Measurements from ENCODE around the gene MELTF.
A peak's percentile ranks its signal among the peaks of the same experiment; 100 is the strongest.

The MELTF gene

GRCh38 chr3:197008436-197009209, 21.0 kb downstream of the MELTF start:
- DNase-seq: no peak

DNA sequence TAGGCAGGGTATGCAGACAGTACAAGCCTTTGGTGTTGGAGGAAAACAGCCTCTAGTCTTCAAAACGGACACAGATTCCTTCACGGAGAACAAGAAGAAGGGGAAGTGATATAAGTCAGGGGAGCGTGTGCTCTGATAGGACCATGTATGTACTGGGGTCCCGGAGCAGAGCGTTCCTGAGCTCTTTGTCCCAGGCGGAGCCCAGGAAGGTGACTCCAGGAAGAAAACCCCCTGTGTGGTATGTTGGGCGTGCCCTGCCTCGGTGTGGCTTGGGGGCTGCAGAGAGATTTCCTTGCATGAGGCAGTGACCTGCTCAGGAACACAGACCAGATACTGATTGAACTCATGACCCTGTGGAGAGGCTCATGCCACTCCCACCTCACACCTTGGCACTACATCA, 21.7 kb downstream of the MELTF start:
- DNase-seq: no peak

- no peak for DNase-seq
Measured at GRCh38 chr3:197007296-197007940, 22.2 kb downstream of the MELTF start.

DNA sequence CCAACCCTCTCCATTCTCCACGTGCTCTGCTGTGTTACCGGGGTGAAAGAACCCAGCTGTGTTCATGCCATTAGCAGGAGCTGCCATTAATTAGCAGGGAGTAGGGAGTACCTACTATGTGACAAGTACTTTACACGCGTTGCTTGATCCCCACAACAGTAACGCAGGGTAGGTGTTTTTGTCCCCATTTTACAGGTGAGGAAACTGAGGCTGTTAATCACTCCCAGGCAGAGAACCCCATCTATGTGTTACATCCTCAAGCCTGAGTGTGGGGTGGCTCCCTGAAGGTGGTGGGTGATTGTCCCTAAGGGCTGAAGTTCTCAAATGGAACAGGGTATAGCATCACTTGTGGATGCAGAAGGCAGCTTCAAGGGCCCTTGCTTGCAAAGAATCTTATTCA, 22.8 kb downstream of the MELTF start:
- no peak for DNase-seq

DNA sequence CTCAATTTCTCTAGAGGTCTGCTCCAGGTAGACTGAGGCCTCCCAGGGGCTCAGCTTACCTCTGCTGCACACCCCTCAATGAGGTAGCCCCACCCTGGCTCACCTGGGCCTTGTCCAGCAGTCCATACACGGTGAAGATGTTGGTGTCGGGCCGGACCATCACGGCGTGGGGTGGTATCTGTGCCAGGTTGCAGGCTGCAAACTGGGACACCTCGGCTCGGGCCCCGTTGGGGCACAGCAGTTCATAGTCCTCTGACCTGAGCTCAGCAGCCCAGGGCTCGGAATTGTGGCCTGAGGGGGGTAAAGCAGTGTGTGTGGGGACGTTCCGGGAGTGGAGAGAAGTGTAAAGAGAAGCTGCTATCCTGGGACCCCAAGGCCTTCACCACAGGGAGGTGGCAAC, 23.2 kb downstream of the MELTF start:
- no peak for DNase-seq

DNA sequence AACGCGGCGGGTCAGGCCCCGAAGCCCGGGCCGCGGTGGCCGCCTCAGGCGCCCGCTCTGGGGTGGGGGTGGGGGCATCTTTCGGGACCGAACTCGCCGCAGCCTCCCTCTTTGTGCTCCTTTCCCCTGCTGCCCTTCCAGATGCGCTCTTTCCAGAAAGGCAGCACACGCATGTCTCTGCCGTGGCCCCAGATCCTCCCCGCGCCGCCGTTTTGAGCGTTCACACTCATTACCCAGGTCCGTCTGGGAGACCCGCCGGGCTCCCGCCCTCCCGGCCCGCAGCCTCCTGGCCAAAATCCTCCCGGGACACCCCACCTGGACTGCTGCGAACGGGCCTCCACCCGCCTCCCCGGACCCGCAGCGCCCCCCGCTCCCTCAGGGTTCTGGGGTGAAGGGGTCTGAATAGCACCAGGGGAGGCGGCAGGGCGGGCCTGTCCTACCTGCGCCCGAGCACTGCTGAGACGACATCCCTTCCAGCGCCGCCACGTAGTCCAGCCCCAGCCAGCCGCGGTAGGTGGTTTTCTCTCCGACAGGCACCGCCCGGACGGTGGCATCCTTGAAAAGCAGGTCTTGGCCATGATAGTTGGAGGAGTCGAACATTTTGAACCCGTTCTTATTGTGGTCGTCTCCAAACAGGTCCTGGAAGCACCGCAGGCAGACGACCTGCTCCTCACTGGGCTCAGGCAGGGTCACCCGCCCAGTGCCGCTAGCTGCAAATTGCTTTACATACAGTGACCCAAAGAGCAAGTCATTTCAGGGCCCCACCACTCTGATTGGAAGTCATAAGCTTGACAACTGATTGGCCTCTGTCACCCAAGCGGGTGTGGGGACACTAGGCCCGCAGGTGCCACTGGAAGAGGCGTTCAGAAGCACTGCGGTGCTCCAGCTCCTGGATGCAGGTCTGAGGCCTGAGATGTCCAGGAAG, 25.9 kb downstream of the MELTF start:
- no peak for DNase-seq

DNA sequence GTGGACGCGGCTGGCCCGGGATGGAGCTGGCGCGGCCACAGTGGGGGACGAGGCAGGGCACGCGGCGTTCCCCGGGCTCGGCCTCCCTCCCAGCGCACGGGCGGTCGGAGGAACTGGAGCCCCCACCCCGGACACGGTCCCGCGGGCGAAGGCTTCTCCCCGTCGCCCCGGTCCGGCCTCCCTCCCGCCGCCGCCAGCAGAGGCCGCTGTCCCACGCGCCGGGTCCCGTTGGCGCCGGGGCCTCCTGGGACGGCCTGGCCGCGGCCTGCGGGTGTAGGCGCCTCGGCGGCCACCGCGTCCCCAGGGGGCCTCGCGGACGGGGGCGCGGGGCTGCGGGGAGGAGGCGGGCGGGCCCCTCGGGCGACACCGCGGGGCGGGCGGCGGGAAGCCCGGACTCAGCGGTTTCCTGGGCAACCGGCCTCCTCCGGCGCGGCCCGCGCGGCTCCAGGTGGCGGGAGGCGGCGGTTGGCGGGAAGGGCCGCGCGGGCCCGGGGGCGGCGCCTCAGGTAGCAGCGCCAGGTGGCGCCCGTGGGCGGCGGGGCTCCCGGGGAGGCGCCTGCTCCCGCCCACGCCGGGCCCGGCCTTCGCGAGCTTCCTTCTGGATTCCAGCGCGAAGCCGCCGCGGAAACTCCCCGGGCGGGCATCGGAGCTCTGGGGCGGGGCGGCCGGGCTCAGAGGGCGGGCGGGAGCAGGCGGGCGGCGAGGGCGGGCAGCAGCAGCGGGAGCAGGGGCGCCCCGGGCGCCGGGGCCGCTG, 26.7 kb downstream of the MELTF start:
- DNase-seq: peak; percentile 77

DNA sequence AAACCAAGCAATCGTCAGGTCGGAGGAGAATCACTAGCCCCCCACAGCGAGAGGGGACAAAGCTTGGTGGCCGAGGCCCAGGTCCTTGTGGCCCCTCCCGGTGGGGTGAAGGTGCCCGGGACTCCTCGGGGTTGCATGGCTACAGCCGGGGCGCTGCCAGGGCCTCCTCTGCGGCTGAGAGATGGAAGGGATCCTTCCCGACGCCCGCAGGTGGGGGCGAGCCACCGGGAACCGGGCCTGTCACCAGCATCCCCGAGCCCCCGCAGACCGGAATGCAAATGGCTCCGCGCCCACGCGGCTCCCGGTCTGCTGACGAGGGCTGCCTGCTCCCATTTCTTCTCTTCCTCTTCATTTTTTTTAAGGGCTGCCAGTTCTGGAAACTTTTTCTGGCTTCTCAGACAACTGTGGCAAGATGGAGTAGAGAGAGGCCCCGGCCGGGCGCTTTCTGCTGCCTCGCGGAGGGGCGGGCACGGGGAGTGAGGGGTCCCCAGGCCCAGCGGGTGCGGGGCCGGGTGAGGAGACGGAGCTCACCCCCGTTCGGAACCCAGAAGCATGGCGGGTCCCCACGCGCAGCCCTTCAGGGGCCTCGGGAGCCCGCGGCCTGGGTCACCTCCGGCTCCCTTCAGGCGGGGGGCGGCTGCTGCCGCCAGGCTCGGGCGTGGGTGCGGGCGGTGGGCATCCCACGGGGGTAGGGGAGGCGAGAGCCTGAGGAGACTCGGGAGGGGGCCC, 27.5 kb downstream of the MELTF start:
- DNase-seq: peak; percentile 42

DNA sequence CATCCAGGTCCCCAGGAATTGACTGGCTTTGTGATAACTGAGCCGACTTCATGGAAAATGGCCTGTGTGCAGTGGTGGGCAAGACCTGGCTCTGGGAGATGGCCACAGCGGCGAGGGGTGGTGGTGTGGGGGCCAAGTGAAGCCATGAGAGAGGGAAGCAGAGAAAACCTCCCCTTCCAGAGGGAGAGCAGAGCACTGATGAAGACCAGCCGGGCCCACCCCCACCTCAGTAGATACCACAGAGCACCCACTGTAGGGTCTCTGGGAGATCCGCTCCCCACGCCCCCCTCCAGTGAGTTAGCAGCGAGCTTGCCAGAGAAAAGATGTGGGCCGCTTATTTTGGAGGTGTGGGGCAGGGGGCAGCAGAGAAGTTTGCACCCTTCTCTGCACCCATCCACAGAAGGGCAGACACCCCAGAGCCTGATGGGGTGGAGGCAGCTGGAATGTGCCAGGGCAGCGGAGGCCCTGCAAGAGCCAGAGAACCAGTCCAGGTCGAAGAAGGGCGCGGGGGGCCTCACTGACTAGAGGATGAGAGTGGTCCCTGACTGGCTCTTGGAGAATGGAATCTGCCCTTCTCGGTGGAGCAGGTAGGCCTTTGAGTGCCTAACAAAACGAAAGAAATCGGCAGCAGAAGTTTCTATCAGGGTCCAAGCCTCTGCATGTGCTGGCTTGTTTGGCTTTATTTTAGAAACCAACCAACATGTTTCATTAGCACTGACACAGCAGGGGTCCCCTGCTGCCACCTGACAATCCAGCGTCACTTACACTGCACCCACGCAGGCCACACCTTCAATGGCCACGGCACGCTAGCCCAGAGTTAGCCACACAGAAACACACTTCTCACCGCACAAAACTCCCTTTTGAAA, 28.3 kb downstream of the MELTF start:
- DNase-seq: no peak

DNA sequence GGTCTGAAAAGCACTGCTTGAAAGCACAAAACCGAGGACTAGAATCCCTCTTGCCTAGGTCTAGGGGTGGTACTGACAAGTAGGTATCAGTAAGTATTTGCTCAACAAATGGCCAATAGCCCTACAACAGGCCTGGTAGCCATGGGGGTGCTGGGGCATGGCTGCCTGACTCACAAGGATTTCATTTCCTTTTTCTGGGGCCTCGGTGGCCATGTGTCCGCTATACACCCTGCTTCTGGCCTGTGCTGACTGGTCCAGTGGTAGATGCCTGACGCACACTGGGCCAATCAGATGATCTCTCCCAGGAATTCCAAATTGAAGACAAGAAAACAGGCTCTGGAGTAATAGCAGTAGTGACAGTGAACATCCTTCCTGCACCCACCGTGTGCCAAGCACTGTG, 29.4 kb downstream of the MELTF start:
- peak; percentile 63 for DNase-seq

- no peak for DNase-seq
Measured at GRCh38 chr3:196998966-196999760, 30.5 kb downstream of the MELTF start.

DNA sequence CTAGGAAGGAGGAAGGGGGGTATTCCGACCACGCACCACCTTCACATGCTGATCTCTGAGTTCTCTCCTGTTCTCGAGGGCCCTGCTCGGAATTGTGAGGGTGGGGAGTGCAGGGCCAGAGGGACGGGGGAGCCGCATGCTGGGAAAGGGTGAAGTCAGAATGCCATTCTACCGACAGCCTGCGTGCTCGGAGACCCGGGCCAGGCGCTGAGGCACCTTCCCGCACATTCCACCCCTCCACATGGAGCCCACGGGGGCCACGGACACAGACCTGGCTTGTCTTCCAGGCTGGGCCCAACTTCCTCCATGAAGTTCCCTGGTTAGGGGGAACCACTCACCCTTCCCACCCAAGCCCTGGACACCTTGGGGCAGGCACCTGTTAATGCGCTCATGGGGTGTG, 32.3 kb downstream of the MELTF start:
- DNase-seq: no peak

DNA sequence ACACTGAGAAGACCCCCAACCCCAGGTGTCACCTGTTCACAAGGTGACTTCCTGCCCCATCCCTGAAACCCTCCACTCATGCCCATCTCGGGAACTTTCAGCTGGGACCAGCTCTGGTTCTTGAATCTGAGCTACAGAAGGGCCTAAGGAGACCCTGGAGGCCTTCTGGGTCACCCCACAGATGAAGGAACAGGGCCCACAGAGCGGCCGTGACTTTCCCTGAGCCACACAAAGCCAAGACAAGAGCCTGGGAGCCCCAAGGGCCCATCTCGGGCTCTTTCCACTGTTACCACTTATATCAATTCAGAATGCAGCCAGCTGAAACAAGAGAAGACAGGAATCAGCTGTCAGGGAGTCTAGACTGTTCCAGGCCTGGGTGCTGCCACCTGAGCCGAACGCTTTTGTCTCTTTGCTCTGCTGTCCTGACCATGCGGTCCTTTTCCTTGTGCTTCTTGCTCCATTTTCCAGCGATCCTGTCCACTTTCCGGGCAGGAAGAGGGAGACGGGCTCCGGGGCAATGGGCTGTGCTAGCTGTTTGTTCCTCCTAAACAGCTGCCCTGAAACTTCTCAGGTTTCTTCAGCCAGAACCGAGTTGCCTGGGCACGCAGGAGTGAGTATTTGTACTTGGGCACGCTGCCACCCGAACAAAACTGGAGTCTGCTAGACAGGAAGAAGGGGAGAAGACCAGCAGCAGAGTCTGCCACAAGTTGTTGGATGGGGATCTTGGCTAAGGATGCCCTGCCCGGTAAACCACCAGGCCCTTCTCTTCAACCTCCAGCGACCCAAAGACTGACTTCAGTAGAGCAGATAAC, 33.0 kb downstream of the MELTF start:
- no peak for DNase-seq

- no peak for DNase-seq
Measured at GRCh38 chr3:196995646-196996355, 33.8 kb downstream of the MELTF start.

DNA sequence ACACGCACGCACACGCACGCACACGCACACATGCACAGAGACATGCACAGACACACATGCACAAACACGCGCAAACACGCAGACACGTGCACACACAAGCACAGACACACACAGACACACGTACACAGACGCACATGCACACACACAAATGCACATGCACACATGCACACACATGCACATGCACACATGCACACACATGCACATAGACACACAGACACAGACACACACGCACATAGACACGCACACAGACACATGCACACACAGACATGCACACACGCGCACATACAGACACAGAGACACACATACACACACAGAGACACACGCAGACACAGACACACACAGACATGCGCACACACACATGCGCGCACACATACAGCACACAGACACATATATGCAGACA, 34.6 kb downstream of the MELTF start:
- DNase-seq: no peak

- no peak for DNase-seq
Measured at GRCh38 chr3:196994056-196994455, 35.6 kb downstream of the MELTF start.

DNA sequence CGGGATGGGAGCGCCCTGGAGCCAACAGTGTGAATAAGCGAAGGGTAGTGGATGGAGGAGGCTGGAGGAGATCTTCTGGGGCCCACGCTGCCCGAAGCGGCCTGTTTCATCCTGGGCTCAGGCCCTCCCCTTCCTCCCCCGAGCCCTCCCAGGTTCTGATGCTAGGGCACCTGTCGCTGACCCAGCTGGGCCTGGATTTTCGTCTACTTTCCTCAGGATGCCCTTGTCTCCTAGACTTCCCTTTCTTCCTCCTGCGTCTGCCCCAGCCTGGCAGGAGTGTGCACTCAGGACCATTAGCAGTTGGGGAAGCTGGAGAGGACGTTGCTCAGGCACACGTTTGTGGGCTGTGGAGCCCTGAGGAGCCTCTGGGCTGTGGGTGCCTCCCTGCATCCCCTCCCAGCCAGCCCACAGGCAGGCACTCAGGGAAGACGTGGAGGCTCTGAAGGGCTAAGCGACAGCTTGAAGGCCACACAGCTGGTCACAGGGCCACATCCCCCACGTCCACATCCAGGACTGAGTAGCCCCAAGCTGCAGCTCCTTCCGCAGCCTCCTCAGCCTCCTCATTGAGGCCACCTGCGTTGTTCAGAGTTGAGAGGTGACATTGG, 37.1 kb downstream of the MELTF start:
- DNase-seq: no peak

Data from inflammatory macrophage treated with lipopolysaccharide for 4 hours (primary cell).